DMS 273 treated with DMSO at 0.1 percent for 48 hours (cell line): ENCODE measurements around the gene CRTC3.
A peak's percentile ranks its signal among the peaks of the same experiment; 100 is the strongest.
"Not testable (repeated sequence)": the region's sequence is repeated elsewhere in the genome, so short reads cannot be mapped to it uniquely, and the experiment has no call there.

Experiments used
- DNase-seq: peaks from one replicate; lab custom pipeline; 2025; lab: John Stamatoyannopoulos, UW

The CRTC3 gene, protein sequence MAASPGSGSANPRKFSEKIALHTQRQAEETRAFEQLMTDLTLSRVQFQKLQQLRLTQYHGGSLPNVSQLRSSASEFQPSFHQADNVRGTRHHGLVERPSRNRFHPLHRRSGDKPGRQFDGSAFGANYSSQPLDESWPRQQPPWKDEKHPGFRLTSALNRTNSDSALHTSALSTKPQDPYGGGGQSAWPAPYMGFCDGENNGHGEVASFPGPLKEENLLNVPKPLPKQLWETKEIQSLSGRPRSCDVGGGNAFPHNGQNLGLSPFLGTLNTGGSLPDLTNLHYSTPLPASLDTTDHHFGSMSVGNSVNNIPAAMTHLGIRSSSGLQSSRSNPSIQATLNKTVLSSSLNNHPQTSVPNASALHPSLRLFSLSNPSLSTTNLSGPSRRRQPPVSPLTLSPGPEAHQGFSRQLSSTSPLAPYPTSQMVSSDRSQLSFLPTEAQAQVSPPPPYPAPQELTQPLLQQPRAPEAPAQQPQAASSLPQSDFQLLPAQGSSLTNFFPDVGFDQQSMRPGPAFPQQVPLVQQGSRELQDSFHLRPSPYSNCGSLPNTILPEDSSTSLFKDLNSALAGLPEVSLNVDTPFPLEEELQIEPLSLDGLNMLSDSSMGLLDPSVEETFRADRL

DNA sequence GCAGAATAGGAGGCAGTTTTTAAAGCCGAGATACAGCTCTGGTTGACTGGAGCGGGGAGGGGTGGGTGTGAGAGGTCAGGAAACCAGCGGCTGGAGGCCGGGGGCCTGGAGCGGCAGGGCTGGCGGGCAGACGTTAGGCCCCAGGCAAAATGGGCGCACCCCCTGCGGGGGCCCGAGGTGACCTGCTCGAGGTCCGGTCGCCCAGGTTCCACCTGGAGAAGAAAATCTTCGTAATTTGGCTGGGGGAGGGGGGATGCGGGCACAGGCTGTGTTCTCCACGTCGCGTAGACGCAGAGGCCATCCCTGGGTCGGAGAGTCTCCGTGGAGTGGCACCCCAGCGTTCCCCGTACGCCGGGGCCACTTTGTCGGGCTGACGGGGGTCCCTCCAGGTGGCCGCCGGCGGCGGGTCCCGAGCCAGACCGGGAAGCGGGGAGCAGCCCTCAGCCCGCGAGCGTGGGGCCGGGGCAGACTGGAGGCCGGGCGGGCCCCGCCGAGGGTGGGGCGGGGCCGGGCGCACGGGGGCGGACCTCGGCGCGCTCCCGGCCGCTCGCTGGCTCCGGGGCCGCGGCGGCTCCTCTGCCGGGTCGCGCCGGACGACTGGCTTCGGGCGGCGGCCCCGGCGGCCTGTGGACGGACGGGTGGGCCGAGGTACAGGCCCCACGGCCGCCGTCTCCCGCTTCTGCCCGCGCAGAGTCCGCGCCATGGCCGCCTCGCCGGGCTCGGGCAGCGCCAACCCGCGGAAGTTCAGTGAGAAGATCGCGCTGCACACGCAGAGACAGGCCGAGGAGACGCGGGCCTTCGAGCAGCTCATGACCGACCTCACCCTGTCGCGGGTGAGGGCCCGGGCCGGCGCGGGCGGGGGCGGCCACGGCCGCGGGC, at the start of gene CRTC3:
Gene CRTC3, plus strand, starts transcription at position 553 of the 879 bp plus-strand sequence. Its CDS starts 149 bp downstream, at position 702.
- DNase-seq, result no peak

DNA sequence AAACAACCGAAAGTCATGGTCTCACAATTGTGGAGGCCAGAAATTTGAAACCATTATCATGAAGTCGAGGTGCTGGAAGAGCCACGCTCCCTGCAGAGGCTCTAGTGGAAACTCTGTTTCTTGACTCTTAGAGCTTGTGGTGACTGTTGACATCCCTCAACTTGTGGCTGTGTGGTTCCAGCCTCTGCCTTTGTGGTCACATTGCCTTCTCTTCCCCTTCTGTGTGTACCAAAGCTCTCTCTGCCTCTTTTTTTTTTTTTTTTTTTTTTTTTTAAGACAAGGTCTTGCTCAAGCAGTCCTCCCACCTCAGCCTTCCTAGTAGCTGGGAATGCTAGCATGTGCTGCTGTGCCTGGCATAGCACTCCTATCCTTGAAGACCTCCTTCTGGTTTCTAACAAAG, 48.7 kb upstream of the CRTC3 start:
- DNase-seq, result no peak

DNA sequence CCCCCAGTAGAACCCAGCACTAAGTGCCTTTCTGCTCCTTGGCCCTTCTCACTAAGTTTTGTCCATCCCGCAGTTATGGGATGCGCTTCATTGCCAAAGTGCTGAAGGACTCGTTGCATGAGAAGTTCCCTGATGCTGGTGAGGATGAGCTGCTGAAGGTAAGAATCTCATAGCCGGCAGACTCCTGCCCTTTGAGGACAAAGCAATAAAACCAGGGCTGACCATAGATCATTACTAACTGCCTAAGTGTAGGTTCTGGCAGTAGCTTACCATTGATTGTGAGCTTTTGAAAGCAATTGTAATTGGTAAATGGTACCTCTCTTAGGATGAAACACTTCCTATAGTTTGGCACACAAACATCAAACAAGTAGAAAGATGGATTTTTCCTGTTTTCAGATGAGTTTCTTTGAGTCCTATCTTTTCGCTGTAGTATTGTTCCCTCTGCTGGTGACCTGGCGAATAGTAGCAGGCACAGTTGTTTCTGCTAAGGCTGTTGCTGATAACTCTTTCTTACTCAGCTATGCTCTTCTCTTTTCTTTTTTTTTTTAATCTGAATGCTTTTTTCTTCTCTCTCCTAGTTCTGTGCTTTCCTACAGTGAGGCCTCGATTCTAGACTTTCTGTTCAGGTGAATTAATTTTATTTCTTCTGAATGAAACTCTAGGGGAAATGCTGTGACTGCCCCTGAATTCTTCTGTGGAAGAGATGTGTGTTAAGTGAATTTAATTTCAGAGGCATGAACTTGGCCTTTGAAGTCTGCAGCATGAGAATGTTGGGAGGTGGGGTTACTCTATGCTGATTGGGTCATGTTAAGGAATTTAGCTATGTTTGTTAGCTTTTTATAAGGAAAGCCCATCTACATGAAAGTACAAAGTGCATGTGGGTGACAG, 47.4 kb upstream of the CRTC3 start:
- peak; percentile 1 for DNase-seq

DNA sequence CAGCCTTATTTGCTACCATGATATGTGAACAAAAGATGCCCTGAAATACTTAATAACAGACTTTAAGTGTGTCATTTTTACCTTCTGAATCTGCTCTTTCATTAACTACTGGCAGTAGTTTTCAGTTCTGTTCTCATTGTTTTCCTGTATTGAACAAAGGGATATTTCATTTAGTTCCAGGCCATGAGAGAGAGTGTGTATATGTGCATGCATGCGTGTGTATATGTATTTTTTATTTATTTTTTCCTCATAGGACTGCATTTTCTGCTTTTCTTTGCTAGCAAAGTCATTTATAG, 46.8 kb upstream of the CRTC3 start:
- no peak for DNase-seq

DNA sequence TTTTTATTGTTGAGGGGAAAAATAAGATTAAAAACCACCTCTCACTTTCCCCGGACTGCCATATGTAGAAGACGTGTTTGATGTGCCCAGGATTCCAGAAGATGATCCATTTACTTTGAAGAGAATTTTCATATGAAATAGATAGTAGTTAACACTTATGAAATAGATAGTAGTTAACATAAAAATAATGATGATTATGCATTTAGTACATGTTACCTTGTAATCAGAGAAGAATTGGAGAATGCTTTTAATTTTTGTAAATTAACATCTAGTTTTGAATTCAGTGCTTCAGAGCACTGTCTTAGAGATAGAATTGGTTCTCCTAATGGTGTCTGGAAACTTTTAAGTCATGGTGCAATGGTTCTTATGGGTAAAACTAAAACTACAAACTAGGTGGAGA, 46.1 kb upstream of the CRTC3 start:
- no peak for DNase-seq

DNA sequence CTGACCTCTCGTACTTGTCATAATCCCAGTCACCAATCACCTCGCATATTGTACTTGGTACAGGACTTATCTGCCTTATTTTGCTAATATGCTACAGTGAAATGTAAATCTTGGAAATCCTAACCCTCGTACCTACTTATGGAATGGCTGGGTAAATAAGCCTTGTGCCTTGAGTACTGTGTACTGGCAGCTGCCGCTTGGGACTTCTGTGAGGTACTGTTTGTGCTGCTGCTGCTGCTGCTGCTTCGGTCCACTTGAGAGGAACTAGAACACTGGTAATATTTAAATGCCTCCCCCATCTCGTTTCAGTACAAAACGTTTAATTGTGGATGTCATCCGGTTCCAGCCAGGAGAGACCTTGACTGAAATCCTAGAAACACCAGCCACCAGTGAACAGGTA, 42.5 kb upstream of the CRTC3 start:
- no peak for DNase-seq

DNA sequence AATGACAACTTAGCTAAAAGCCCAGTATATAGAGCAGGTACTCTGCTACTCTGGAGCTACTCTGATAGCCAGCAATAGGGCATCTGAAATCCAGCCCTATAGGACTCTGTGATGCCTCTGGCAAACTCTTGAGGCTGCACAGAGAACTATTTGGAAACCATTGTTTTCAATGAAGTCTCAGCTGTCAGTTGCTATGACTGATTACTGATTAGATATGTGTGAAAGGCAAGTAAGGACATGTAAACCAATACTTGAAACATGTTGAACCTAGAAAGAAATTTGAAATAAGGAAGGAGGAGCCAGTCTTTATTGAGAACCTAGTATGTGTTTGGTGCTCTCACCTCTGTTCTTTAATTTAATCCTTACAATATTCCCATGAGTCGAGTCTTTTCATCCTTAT, 40.2 kb upstream of the CRTC3 start:
- DNase-seq, result no peak

DNA sequence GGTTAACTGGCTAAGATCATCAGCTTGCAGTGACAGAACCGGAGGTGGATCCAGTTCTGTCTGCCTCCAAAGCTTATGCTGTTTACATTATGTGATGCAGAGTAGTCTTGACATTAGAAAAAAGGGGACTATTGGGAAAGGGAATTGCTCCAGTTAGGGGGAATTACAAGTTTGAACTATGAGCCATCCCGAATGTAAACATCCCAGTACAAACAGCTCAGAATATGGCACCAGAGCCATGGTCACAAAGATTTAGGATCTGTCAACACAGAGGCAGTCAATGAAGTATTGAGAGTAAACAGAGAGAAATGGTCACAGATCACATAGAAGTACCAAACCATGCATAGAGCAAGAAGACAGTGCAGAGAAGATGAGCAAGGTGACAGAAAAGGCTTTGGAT, 39.8 kb upstream of the CRTC3 start:
- no peak for DNase-seq

DNA sequence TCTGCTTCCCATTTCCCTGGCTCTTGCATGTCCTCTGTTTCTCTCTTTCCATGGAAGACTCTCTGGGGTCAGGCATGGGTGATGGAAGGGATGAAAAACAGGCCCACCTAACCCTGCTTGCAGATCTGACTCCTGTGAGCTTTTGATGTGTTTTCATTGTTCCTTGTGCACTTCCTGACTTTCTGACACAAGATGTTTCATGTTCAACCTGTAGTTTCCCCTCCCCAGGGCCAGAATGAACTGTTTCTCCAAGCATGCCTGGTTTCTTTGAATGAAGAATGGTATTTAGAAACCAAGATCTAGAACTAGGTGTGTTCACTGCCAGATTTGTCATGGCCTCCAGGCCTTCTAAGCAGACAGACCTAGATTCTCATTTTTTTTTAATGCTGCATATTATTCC, 36.1 kb upstream of the CRTC3 start:
- DNase-seq, result no peak

DNA sequence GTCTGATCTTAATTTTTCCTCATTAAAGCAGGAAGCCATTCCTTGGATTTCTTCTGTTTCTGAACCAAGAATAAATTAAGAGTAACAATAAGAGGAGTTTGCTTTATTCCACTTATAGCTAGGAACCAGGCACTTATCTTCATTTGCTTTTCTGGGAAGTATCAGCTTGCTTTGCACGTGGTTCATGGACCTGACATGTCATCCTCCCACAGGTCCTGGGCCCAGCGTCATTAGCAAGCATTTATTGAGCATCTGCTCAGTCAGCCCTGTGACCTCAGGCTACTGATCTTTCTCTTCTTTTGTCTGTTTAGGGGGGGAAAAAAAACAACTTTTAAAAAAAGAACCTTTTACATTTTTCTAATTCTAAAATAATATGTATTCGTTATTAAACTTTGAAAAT, 34.7 kb upstream of the CRTC3 start:
- DNase-seq, result no peak

DNA sequence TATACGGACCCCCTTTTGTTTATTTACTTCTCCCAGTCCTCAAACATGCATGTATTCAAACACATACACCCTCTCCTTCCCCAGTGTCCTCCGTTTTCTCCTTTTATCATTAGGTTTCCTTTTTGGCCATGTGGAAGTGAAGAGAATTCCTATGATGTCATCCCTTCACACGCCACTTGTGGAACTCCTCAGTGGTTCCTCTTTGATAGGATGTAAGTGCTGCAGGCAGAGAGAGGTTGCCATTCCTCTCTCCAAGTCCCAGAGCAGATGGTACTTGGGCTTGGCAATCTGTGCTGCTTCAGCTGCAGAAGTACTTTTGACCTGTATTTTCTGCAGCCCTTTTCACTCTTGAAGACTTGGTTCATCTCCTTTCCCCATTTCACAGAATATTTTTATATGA, 32.9 kb upstream of the CRTC3 start:
- DNase-seq, result peak; percentile 29

DNA sequence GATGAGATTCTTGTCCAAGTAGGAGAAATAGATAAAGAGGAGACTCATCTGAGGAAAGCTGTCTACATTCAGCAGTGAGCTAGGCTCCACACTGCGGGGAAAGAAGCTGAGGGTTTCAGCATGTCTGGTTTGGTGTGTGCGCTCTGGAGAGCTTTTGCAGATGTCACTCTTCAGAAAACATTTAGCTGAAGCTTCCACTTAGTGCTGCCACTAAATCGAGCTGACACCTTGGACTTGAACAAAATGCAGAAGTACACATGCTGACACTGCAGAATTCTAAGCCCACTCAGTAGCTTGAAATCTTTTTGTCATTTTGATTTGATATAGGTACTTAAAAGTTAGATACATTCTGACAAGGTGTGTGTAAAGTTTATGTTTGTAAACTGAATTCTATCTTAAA, 32.3 kb upstream of the CRTC3 start:
- no peak for DNase-seq

DNA sequence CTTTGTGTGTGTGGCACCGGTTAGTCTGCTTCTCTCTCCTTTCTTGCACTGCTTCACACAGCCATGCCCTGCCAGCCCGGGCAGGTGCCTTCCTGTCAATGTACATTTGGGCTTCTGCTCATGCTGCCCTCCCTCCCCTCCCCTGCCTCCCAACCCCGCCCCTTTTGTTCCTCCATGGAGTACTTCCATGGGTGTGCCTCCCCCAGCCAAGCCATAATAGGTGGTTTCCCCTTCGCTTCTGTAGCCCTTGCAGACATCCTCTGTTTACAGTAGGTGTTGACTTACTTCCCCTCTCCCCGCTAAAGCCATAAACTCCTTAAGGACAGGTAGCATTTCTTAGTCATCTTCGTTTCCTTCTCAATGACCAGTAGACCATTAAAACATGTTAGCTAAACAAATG, 31.8 kb upstream of the CRTC3 start:
- DNase-seq, result no peak

DNA sequence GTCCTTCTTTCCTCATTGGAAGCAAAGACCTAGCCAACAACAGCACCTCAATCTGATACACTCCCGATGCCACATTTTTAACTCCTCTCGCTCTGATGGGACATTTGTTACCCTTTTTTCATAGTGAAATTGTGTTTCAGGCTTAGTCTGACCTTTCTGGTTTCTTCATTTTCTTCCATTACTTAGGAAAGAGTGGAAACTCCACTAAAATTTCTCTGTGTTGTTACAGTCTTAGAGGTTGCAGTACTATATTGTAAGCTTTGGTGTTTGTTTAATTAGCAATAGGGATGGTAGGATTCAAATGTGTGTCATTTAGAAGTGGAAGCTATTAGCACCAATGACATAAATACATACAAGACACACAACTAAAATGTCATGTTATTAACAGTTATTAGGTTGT, 29.6 kb upstream of the CRTC3 start:
- DNase-seq, result no peak

DNA sequence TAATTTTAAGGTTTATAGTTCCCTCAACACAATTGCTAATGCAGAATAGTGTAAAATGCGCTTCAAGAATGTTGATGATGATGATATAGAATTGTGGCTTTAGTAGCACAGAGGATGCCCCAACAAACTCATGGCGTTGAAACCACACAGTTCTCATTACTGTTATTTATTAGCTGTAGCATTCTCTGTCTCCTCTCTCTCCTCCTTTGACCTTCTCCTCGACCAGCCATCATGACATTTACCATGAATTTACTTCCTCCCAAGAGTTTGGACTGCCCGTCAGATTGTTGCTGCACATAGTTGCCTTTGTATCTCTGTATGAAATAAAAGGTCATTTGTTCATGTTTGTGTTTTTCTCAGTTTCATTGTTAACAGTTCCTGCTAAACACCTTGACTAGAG, 27.8 kb upstream of the CRTC3 start:
- DNase-seq, result no peak

DNA sequence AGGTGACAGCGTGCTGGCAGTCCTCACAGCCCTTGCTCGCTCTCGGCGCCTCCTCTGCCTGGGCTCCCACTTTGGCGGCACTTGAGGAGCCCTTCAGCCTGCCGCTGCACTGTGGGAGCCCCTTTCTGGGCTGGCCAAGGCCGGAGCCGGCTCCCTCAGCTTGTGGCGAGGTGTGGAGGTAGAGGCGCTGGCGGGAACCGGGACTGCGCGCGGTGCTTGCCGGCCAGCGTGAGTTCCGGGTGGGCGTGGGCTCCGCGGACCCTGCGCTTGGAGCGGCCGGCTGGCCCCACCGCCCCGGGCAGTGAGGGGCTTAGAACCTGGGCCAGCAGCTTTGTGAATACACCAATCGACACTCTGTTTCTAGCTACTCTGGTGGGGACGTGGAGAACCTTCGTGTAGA, 18.9 kb upstream of the CRTC3 start:
- DNase-seq, result not testable (repeated sequence)

DNA sequence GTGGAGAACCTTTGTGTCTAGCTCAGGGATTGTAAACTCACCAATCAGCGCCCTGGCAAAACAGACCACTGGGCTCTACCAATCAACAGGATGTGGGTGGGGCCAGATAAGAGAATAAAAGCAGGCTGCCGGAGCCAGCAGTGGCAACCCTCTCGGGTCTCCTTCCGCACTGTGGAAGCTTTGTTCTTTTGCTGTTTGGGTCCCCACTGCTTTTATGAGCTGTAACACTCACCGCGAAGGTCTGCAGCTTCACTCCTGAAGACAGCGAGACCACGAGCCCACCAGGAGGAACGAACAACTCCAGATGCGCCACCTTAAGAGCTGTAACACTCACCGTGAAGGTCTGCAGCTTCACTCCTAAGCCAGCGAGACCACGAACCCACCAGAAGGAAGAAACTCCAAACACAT, 18.5 kb upstream of the CRTC3 start:
- not testable (repeated sequence) for DNase-seq

DNA sequence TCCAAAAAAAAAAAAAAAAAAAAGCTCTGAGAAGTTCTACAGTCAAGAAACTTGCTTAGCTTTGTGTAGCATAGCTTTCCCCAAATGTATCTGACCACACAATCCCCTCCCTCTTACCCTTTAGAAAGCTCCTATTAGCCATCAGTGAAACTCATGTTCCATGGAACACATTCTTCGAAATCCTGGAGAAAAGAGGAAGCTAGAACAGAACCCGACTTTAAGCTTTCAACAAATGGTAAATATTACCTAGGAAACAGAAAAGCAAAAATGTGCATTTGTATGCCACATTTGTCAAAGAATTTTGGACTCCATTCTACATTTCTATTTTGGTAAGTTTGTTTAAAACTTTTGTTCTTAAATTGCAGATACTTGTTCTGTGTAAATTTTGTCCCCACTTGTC, 17.4 kb upstream of the CRTC3 start:
- no peak for DNase-seq

DNA sequence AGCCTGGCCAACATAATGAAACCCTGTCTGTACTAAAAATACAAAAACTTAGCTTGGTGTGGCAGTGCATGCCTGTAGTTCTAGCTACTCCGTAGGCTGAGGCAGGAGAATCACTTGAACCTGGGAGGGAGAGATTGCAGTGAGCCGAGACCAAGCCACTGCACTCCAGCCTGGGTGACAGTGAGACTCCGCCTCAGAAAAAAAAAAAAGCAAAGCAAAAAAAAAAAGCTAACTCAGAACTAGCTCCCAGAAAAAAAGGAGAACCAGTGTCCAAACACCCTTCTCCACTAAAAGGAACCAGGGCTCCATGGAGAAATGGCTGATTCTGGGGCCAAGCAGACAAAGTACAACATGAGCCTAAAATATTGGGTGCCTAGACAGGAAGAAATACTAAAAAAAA, 16.7 kb upstream of the CRTC3 start:
- no peak for DNase-seq

DNA sequence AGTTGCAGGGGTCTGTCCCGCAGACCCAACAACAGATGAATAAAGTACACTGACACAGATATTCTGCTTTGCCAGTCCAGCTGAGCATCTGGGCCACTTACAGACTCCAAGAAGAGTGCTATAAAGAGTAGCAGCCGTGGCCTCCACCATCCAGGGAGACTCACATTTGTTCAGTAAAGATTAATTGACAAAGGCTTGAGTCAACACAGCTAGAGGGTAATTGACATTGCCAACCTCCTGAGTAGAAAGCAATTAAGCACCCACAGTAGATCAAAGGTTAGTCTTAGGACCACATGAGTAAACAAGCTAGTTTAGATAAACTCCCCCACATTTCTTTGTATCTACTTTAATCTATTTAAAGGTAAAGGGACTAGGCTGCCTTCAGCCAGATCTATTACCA, 16.3 kb upstream of the CRTC3 start:
- no peak for DNase-seq

DNA sequence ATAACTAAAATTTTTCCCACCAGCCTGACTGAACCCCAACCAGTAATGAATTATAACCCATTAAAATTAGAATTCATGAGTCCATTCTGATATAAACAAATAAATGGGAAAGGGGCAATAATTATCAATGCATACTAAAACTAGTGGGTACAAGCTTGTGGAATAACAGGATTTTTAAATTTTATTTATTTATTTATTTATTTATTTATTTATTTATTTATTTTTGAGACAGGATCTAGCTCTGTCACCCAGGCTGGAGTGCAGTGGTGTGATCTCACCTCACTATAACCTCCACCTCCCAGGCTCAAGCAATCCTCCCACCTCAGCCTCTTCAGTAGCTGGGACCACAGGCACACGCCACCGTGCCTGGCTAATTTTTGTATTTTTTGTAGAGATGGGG, 15.8 kb upstream of the CRTC3 start:
- DNase-seq, result not testable (repeated sequence)

DNA sequence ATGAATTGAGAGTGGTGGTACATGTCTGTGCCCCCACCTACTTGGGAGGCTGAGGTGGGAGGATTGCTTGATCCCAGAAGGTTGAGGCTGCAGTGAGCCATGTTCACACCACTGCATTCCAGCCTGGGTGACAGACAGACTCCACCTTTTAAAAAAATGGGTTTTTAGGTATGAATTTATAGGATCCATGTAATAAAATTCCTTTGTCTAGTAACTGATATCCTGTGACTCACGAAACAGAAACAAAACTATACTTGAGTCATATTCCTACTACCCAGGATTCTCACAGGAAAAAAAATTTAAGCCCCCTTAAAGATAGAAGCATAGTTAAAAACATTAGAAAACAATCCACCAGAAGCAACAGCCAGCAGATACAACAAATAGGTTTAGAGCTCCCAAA, 10.0 kb upstream of the CRTC3 start:
- no peak for DNase-seq
